Measurements from ENCODE around the gene SLCO4A1. TPM values are rescaled to one million over a fixed set of nuclear protein-coding genes. Genes with fewer than 3 reads are reported as not detected.
"Not testable (repeated sequence)": the region's sequence is repeated elsewhere in the genome, so short reads cannot be mapped to it uniquely, and the experiment has no call there.

Gene SLCO4A1
- total RNA-seq, 2 donors from 2014 or later: 2.9 to 5.0 TPM

GRCh38 chr20:62625516-62625915, 16.8 kb upstream of the SLCO4A1 start:
- H3K4me3 ChIP-seq (ENCODE audit: low read length): no peak overlapping the region
- H3K36me3 ChIP-seq (ENCODE audit: control insufficient read depth, insufficient read depth, low read length): no peaks in the 10 kb centered on the region
- no peak for TF ChIP-seq CTCF (conservative IDR thresholded peaks at IDR 0.05)
- H3K27me3 Mint-ChIP-seq (ENCODE audit: insufficient read depth): no peaks in the 10 kb centered on the region
- H3K4me1 Mint-ChIP-seq: peaks cover 17% of the 10 kb centered on the region
- WGBS, 2 experiments (ENCODE audit: insufficient coverage in 1 of 2, insufficient read length in 1 of 2): 94 to 95% methylated on average over 16 to 21 of the region's 21 CpGs
- H3K9ac ChIP-seq (ENCODE audit: extremely low read depth, low read length, poor library complexity, severe bottlenecking): no peak overlapping the region
- H3K4me3 Mint-ChIP-seq: no peak overlapping the region
- no peaks in the 10 kb centered on the region for H3K9me3 Mint-ChIP-seq
- no peaks in the 10 kb centered on the region for H3K27me3 ChIP-seq (ENCODE audit: control insufficient read depth, insufficient read depth, low read length, poor library complexity, severe bottlenecking)
- no peak for DNase-seq
- no peak overlapping the region for H3K27ac Mint-ChIP-seq
- H3K9me3 ChIP-seq (ENCODE audit: control insufficient read depth, low read length): no peaks in the 10 kb centered on the region
- H3K4me1 ChIP-seq (ENCODE audit: control insufficient read depth, insufficient read depth, low read length): peaks cover 8% of the 10 kb centered on the region
- no peaks in the 10 kb centered on the region for H3K36me3 Mint-ChIP-seq (ENCODE audit: low read depth)
- no peak overlapping the region for H3K27ac ChIP-seq (ENCODE audit: low read depth, low read length)

GRCh38 chr20:62625921-62626547, 16.3 kb upstream of the SLCO4A1 start:
- 88 to 89% methylated on average over 12 to 20 of the region's 20 CpGs for WGBS, 2 experiments (ENCODE audit: insufficient coverage in 1 of 2, insufficient read length in 1 of 2)
- DNase-seq: no peak
- no peak for TF ChIP-seq CTCF (conservative IDR thresholded peaks at IDR 0.05)
- H3K27ac Mint-ChIP-seq: no peak overlapping the region
- no peak overlapping the region for H3K4me3 ChIP-seq (ENCODE audit: low read length)
- no peak overlapping the region for H3K9ac ChIP-seq (ENCODE audit: extremely low read depth, low read length, poor library complexity, severe bottlenecking)
- H3K9me3 Mint-ChIP-seq: no peaks in the 10 kb centered on the region
- H3K4me3 Mint-ChIP-seq: no peak overlapping the region
- no peak overlapping the region for H3K27ac ChIP-seq (ENCODE audit: low read depth, low read length)
- H3K27me3 Mint-ChIP-seq (ENCODE audit: insufficient read depth): no peaks in the 10 kb centered on the region
- H3K36me3 Mint-ChIP-seq (ENCODE audit: low read depth): no peaks in the 10 kb centered on the region
- H3K4me1 Mint-ChIP-seq: peaks cover 17% of the 10 kb centered on the region
- H3K4me1 ChIP-seq (ENCODE audit: control insufficient read depth, insufficient read depth, low read length): peaks cover 8% of the 10 kb centered on the region
- no peaks in the 10 kb centered on the region for H3K27me3 ChIP-seq (ENCODE audit: control insufficient read depth, insufficient read depth, low read length, poor library complexity, severe bottlenecking)
- no peaks in the 10 kb centered on the region for H3K36me3 ChIP-seq (ENCODE audit: control insufficient read depth, insufficient read depth, low read length)
- no peaks in the 10 kb centered on the region for H3K9me3 ChIP-seq (ENCODE audit: control insufficient read depth, low read length)

GRCh38 chr20:62627425-62627824, 14.9 kb upstream of the SLCO4A1 start:
- 80 to 100% methylated on average over 1 of the region's 1 CpG for WGBS, 2 experiments (ENCODE audit: insufficient coverage in 1 of 2, insufficient read length in 1 of 2)
- not testable (repeated sequence) for DNase-seq; H3K4me3 Mint-ChIP-seq; H3K4me3 ChIP-seq (ENCODE audit: low read length); H3K36me3 Mint-ChIP-seq (ENCODE audit: low read depth); H3K4me1 ChIP-seq (ENCODE audit: control insufficient read depth, insufficient read depth, low read length); H3K36me3 ChIP-seq (ENCODE audit: control insufficient read depth, insufficient read depth, low read length); H3K9me3 Mint-ChIP-seq; H3K27me3 Mint-ChIP-seq (ENCODE audit: insufficient read depth); H3K9me3 ChIP-seq (ENCODE audit: control insufficient read depth, low read length); H3K27ac Mint-ChIP-seq; H3K27me3 ChIP-seq (ENCODE audit: control insufficient read depth, insufficient read depth, low read length, poor library complexity, severe bottlenecking); H3K9ac ChIP-seq (ENCODE audit: extremely low read depth, low read length, poor library complexity, severe bottlenecking); H3K27ac ChIP-seq (ENCODE audit: low read depth, low read length)
- peaks cover 17% of the 10 kb centered on the region for H3K4me1 Mint-ChIP-seq
